ENCODE measurements around the gene TPSAB1. TPM values are rescaled to one million over a fixed set of nuclear protein-coding genes. Genes with fewer than 3 reads are reported as not detected.

TPSAB1 gene
- total RNA-seq, 2 experiments from 2014 or later = not detected

GRCh38 chr16:1193143-1193824 lies 47.2 kb upstream of the TPSAB1 start:
- H3K4me1 ChIP-seq (ENCODE audit: insufficient read depth, low read length, poor library complexity, severe bottlenecking) = no peaks in the 10 kb centered on the region
- DNase-seq (ENCODE audit: low spot score) = no peak
- H3K4me3 ChIP-seq (ENCODE audit: low read depth, low read length, poor library complexity, severe bottlenecking) = no peak overlapping the region
- no peak for TF ChIP-seq EZH2phosphoT487 (IDR thresholded peaks at IDR 0.05; ENCODE audit: borderline replicate concordance, low read depth, low read length)
- no peak for TF ChIP-seq CTCF (conservative IDR thresholded peaks at IDR 0.05; ENCODE audit: low read length)
- no peaks in the 10 kb centered on the region for H3K9me3 ChIP-seq (ENCODE audit: low read length)
- CTCF ChIA-PET (ENCODE audit: unreplicated experiment) = no interaction called here
- H3K9me2 ChIP-seq (ENCODE audit: insufficient read depth, low read length) = no peaks in the 10 kb centered on the region
- no peak overlapping the region for H2AFZ ChIP-seq (ENCODE audit: low read length)
- intact Hi-C loops (cut with micrococcal nuclease; ENCODE audit: unreplicated experiment) = no loop called here
- H4K20me1 ChIP-seq (ENCODE audit: insufficient read depth, low read length) = no peaks in the 10 kb centered on the region
- H3K27ac ChIP-seq (ENCODE audit: low read depth, low read length, poor library complexity, severe bottlenecking) = no peak overlapping the region
- H3K36me3 ChIP-seq (ENCODE audit: insufficient read depth, low read length) = no peaks in the 10 kb centered on the region
- no peak overlapping the region for H3K4me2 ChIP-seq (ENCODE audit: low read length)
- H3K79me2 ChIP-seq (ENCODE audit: insufficient read depth, low read depth, low read length) = no peaks in the 10 kb centered on the region
- POLR2A ChIA-PET = no interaction called here
- BruUV-seq (replicated peaks) = no TSS peak

GRCh38 chr16:1193825-1194581 lies 46.5 kb upstream of the TPSAB1 start:
- H3K27ac ChIP-seq (ENCODE audit: low read depth, low read length, poor library complexity, severe bottlenecking) = no peak overlapping the region
- no peaks in the 10 kb centered on the region for H3K79me2 ChIP-seq (ENCODE audit: insufficient read depth, low read depth, low read length)
- H3K9me3 ChIP-seq (ENCODE audit: low read length) = no peaks in the 10 kb centered on the region
- intact Hi-C loops (cut with micrococcal nuclease; ENCODE audit: unreplicated experiment) = loop anchor here (1.0 kb wide), 1 partner anchor 88 kb away; no protein-coding TSS in a partner anchor
- no peak overlapping the region for H3K4me3 ChIP-seq (ENCODE audit: low read depth, low read length, poor library complexity, severe bottlenecking)
- ChIA-PET POLR2A (no interaction called here), CTCF (ENCODE audit: unreplicated experiment) (no interaction called here)
- no peak overlapping the region for H3K4me2 ChIP-seq (ENCODE audit: low read length)
- H4K20me1 ChIP-seq (ENCODE audit: insufficient read depth, low read length) = no peaks in the 10 kb centered on the region
- H3K4me1 ChIP-seq (ENCODE audit: insufficient read depth, low read length, poor library complexity, severe bottlenecking) = no peaks in the 10 kb centered on the region
- DNase-seq (ENCODE audit: low spot score) = no peak
- H3K9me2 ChIP-seq (ENCODE audit: insufficient read depth, low read length) = no peaks in the 10 kb centered on the region
- TF ChIP-seq EZH2phosphoT487 (IDR thresholded peaks at IDR 0.05; ENCODE audit: borderline replicate concordance, low read depth, low read length) (no peak), CTCF (conservative IDR thresholded peaks at IDR 0.05; ENCODE audit: low read length) (no peak)
- no TSS peak for BruUV-seq (replicated peaks)
- no peak overlapping the region for H2AFZ ChIP-seq (ENCODE audit: low read length)
- H3K36me3 ChIP-seq (ENCODE audit: insufficient read depth, low read length) = no peaks in the 10 kb centered on the region

All from OCI-LY7 (cell line).